GM23338 (cell line): ENCODE results near the gene AGBL5. TPM values are rescaled to one million over a fixed set of nuclear protein-coding genes. Genes with fewer than 3 reads are reported as not detected.

Experiments used
- ATAC-seq: fragments of 200-7000 bp; cut with Tn5 transposase; 3 replicates; pipeline ENCODE4 v1.9.1; 2020
- DNase-seq: peaks from one replicate; pipeline ENCODE4 v3.0.0-alpha.2; 2015; ENCODE audit warnings: low spot score
- H2AFZ ChIP-seq: fragments of 200-600 bp; sonication (generic); 2 replicates; pipeline ENCODE4 v1.8.0; 2016; ENCODE audit warnings: antibody characterized with exemption, mild to moderate bottlenecking, moderate library complexity
- H3F3A ChIP-seq: fragments of 200-600 bp; sonication (generic); replicated peaks from 2 replicates; pipeline ENCODE4 v1.8.0; 2017; ENCODE audit warnings: antibody characterized with exemption, mixed run types, low read depth
- H3K27ac ChIP-seq: fragments of 200-600 bp; sonication (generic); 2 replicates; pipeline ENCODE4 v1.6.1; 2016; ENCODE audit warnings: low read depth
- H3K27me3 ChIP-seq: fragments of 200-600 bp; sonication (generic); 2 replicates; pipeline ENCODE4 v1.8.0; 2016; ENCODE audit warnings: mild to moderate bottlenecking, mixed run types, moderate library complexity; ENCODE audit not compliant: insufficient read depth
- H3K36me3 ChIP-seq: fragments of 200-600 bp; sonication (generic); 2 replicates; pipeline ENCODE4 v1.8.0; 2016; ENCODE audit warnings: mild to moderate bottlenecking; ENCODE audit not compliant: insufficient read depth
- H3K4me1 ChIP-seq: fragments of 200-600 bp; sonication (generic); 2 replicates; pipeline ENCODE4 v1.8.0; 2016; ENCODE audit warnings: mild to moderate bottlenecking, moderate library complexity; ENCODE audit not compliant: insufficient read depth
- H3K4me2 ChIP-seq: fragments of 200-600 bp; sonication (generic); 2 replicates; pipeline ENCODE4 v1.7.1; 2017; ENCODE audit warnings: mixed run types
- H3K4me3 ChIP-seq: fragments of 200-600 bp; sonication (generic); 2 replicates; pipeline ENCODE4 v1.6.1; 2016; ENCODE audit warnings: mixed run types
- H3K79me2 ChIP-seq: fragments of 200-600 bp; sonication (generic); replicated peaks from 2 replicates; pipeline ENCODE4 v1.8.0; 2017; ENCODE audit warnings: mild to moderate bottlenecking; ENCODE audit not compliant: insufficient read depth
- H3K9me2 ChIP-seq: fragments of 200-600 bp; sonication (generic); 2 replicates; pipeline ENCODE4 v1.8.0; 2017; ENCODE audit not compliant: insufficient read depth
- H4K20me1 ChIP-seq: fragments of 200-600 bp; sonication (generic); replicated peaks from 2 replicates; pipeline ENCODE4 v1.8.0; 2017; ENCODE audit warnings: mild to moderate bottlenecking; ENCODE audit not compliant: insufficient read depth
- H3K27ac Mint-ChIP-seq: 2 replicates; pipeline ENCODE4 v1.8.0; 2020; ENCODE audit warnings: inconsistent platforms, mild to moderate bottlenecking, moderate library complexity, mixed read lengths
- H3K27me3 Mint-ChIP-seq: 3 replicates; pipeline ENCODE4 v1.8.0; 2022; ENCODE audit warnings: low read depth, mild to moderate bottlenecking, moderate library complexity, mixed read lengths, inconsistent platforms; ENCODE audit not compliant: insufficient read depth, poor library complexity
- H3K36me3 Mint-ChIP-seq: 3 replicates; pipeline ENCODE4 v1.8.0; 2021; ENCODE audit warnings: low read depth, mild to moderate bottlenecking, inconsistent platforms, moderate library complexity, mixed read lengths
- H3K4me1 Mint-ChIP-seq: 3 replicates; pipeline ENCODE4 v1.8.0; 2020; ENCODE audit warnings: mild to moderate bottlenecking, inconsistent platforms, mixed read lengths
- H3K4me3 Mint-ChIP-seq: 3 replicates; pipeline ENCODE4 v1.8.0; 2021; ENCODE audit warnings: moderate library complexity, mild to moderate bottlenecking, inconsistent platforms, mixed read lengths
- H3K9me3 Mint-ChIP-seq: 3 replicates; pipeline ENCODE4 v1.8.0; 2020; ENCODE audit warnings: moderate library complexity, mild to moderate bottlenecking, inconsistent platforms, mixed read lengths
- NANOG ChIP-seq: IDR thresholded peaks from 2 replicates; pipeline ENCODE4 v1.6.1; 2016; ENCODE audit warnings: antibody characterized with exemption, borderline replicate concordance
- STAT1 ChIP-seq: IDR thresholded peaks from one replicate; pipeline ENCODE4 v1.6.1; 2016; ENCODE audit warnings: antibody characterized with exemption; ENCODE audit not compliant: unreplicated experiment
- ZNF114 ChIP-seq: fragments of 250-450 bp; sonication (Bioruptor Pico); IDR thresholded peaks from 2 replicates; pipeline ENCODE4 v1.5.0; 2020; ENCODE audit warnings: mild to moderate bottlenecking, moderate library complexity
- polyA plus RNA-seq: library from polyadenylated mRNA; unstranded; fragments of >200 nt; fragmentation: Nextera tagmentation; extraction: Ambion mirVana; gene quantifications from 2 replicates; pipeline ENCODE4 v1.2.1, GENCODE V29; 2016
- total RNA-seq: library from RNA; depleted of rRNA; stranded (reverse); fragments of >200 nt; shearing (Covaris generic); gene quantifications from 2 replicates; pipeline ENCODE4 v1.2.3, GENCODE V29; 2014
- TF ChIP-seq, protein P1 (sequence below), 2 experiments: fragments of 200-600 bp in 1 of 2; sonication (generic) in 1 of 2; conservative IDR thresholded peaks; 2 replicates each; pipeline versions ENCODE4 v1.5.1 to v1.6.1; 2016 to 2017; ENCODE audit warnings: antibody characterized with exemption in 2 of 2, low read depth in 2 of 2, mild to moderate bottlenecking in 2 of 2, moderate library complexity in 1 of 2
- TF ChIP-seq, protein P2 (sequence below): fragments of 250-450 bp; sonication (Bioruptor Pico); IDR thresholded peaks from 2 replicates; pipeline ENCODE4 v1.5.0; 2020; ENCODE audit warnings: mild to moderate bottlenecking, moderate library complexity
- TF ChIP-seq, protein P3 (sequence below): IDR thresholded peaks from 2 replicates; pipeline ENCODE4 v1.6.1; 2016; ENCODE audit warnings: antibody characterized with exemption

Gene AGBL5
- total and polyA plus RNA-seq, 2 experiments from 2014 or later = 17.9 to 31.3 TPM

DNA sequence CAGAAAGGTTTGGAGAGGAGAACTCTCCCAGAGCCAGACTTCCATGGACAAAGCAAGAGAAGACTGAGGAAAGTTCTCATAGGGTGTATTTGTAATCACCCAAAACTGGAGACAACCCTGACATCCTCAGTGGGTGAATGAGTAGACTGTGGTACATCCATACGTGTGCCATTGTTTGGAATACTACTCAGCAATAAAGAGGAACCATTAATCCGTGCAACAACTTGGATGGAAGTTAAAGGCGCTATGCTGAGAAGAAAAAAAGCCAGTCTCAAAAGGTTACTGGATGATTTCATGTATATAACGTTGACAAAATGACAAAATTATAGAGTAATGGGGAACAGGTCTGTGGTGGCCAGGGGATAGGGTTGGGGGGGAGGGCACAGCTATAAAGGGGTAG, 42.8 kb upstream of the AGBL5 start (continued):
- TF ChIP-seq, protein P1, sequence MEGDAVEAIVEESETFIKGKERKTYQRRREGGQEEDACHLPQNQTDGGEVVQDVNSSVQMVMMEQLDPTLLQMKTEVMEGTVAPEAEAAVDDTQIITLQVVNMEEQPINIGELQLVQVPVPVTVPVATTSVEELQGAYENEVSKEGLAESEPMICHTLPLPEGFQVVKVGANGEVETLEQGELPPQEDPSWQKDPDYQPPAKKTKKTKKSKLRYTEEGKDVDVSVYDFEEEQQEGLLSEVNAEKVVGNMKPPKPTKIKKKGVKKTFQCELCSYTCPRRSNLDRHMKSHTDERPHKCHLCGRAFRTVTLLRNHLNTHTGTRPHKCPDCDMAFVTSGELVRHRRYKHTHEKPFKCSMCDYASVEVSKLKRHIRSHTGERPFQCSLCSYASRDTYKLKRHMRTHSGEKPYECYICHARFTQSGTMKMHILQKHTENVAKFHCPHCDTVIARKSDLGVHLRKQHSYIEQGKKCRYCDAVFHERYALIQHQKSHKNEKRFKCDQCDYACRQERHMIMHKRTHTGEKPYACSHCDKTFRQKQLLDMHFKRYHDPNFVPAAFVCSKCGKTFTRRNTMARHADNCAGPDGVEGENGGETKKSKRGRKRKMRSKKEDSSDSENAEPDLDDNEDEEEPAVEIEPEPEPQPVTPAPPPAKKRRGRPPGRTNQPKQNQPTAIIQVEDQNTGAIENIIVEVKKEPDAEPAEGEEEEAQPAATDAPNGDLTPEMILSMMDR (conservative IDR thresholded peaks at IDR 0.05; ENCODE audit: low read depth in 2 of 2) = no peak
- no peak for TF ChIP-seq ZNF114 (CRISPR knock-in tag)
- TF ChIP-seq, protein P2, sequence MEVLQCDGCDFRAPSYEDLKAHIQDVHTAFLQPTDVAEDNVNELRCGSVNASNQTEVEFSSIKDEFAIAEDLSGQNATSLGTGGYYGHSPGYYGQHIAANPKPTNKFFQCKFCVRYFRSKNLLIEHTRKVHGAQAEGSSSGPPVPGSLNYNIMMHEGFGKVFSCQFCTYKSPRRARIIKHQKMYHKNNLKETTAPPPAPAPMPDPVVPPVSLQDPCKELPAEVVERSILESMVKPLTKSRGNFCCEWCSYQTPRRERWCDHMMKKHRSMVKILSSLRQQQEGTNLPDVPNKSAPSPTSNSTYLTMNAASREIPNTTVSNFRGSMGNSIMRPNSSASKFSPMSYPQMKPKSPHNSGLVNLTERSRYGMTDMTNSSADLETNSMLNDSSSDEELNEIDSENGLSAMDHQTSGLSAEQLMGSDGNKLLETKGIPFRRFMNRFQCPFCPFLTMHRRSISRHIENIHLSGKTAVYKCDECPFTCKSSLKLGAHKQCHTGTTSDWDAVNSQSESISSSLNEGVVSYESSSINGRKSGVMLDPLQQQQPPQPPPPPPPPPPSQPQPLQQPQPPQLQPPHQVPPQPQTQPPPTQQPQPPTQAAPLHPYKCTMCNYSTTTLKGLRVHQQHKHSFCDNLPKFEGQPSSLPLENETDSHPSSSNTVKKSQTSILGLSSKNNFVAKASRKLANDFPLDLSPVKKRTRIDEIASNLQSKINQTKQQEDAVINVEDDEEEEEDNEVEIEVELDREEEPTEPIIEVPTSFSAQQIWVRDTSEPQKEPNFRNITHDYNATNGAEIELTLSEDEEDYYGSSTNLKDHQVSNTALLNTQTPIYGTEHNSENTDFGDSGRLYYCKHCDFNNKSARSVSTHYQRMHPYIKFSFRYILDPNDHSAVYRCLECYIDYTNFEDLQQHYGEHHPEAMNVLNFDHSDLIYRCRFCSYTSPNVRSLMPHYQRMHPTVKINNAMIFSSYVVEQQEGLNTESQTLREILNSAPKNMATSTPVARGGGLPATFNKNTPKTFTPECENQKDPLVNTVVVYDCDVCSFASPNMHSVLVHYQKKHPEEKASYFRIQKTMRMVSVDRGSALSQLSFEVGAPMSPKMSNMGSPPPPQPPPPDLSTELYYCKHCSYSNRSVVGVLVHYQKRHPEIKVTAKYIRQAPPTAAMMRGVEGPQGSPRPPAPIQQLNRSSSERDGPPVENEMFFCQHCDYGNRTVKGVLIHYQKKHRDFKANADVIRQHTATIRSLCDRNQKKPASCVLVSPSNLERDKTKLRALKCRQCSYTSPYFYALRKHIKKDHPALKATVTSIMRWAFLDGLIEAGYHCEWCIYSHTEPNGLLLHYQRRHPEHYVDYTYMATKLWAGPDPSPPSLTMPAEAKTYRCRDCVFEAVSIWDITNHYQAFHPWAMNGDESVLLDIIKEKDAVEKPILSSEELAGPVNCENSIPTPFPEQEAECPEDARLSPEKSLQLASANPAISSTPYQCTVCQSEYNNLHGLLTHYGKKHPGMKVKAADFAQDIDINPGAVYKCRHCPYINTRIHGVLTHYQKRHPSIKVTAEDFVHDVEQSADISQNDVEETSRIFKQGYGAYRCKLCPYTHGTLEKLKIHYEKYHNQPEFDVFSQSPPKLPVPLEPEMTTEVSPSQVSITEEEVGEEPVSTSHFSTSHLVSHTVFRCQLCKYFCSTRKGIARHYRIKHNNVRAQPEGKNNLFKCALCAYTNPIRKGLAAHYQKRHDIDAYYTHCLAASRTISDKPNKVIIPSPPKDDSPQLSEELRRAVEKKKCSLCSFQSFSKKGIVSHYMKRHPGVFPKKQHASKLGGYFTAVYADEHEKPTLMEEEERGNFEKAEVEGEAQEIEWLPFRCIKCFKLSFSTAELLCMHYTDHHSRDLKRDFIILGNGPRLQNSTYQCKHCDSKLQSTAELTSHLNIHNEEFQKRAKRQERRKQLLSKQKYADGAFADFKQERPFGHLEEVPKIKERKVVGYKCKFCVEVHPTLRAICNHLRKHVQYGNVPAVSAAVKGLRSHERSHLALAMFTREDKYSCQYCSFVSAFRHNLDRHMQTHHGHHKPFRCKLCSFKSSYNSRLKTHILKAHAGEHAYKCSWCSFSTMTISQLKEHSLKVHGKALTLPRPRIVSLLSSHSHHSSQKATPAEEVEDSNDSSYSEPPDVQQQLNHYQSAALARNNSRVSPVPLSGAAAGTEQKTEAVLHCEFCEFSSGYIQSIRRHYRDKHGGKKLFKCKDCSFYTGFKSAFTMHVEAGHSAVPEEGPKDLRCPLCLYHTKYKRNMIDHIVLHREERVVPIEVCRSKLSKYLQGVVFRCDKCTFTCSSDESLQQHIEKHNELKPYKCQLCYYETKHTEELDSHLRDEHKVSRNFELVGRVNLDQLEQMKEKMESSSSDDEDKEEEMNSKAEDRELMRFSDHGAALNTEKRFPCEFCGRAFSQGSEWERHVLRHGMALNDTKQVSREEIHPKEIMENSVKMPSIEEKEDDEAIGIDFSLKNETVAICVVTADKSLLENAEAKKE (CRISPR knock-in tag) = no peak
- TF ChIP-seq NANOG = no peak
- TF ChIP-seq, protein P3, sequence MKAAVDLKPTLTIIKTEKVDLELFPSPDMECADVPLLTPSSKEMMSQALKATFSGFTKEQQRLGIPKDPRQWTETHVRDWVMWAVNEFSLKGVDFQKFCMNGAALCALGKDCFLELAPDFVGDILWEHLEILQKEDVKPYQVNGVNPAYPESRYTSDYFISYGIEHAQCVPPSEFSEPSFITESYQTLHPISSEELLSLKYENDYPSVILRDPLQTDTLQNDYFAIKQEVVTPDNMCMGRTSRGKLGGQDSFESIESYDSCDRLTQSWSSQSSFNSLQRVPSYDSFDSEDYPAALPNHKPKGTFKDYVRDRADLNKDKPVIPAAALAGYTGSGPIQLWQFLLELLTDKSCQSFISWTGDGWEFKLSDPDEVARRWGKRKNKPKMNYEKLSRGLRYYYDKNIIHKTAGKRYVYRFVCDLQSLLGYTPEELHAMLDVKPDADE = no peak

DNA sequence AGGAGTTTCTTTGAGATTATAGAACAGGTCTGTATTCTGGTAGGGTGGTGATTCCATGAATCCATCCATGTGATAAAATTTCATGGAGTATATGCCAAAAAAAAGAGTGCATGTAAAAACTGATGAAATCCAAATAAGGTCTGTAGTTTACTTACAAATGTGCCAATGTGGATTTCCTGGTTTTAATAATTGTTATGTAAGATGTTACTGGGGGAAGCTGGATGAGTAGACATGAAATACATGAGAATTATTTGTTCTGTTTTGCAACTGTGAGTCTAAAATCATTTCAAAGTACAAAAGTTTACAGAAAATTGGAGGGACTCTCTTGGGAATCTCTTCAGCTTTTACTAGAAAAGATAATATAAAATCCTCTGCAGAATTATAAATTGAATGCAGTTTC, 42.4 kb upstream of the AGBL5 start:
- Mint-ChIP-seq H3K27me3 (peaks cover 4% of the 10 kb centered on the region), H3K27ac (no peak overlapping the region), H3K4me1 (peaks cover 3% of the 10 kb centered on the region; the same call in 1 of the 3 replicates), H3K9me3 (peaks cover 22% of the 10 kb centered on the region), H3K4me3 (no peak overlapping the region), H3K36me3 (peaks cover 20% of the 10 kb centered on the region)
- no peaks in the 10 kb centered on the region for H3K79me2 ChIP-seq
- H3K4me1 ChIP-seq = no peaks in the 10 kb centered on the region
- no peak for ATAC-seq
- no peaks in the 10 kb centered on the region for H3K36me3 ChIP-seq
- H2AFZ ChIP-seq = no peak overlapping the region
- H3K4me3 ChIP-seq = no peak overlapping the region
- no peak overlapping the region for H3K27ac ChIP-seq
- H3K9me2 ChIP-seq = no peaks in the 10 kb centered on the region
- 0 out of 2 replicates have a peak, but pooled peaks cover 3% of the 10 kb centered on the region for H4K20me1 ChIP-seq
- no peak overlapping the region for H3K4me2 ChIP-seq
- no peaks in the 10 kb centered on the region for H3K27me3 ChIP-seq
- DNase-seq = no peak
- no peaks in the 10 kb centered on the region for H3F3A ChIP-seq
- TF ChIP-seq ZNF114 (CRISPR knock-in tag) (no peak), STAT1 (no peak)
- TF ChIP-seq, protein P1 (conservative IDR thresholded peaks at IDR 0.05; ENCODE audit: low read depth in 2 of 2) = no peak
